Measurements from ENCODE around the gene PUDP. TPM values are rescaled to one million over a fixed set of nuclear protein-coding genes. Genes with fewer than 3 reads are reported as not detected.

PUDP gene
- polyA plus RNA-seq, 10 donors, result 29.1 to 41.2 (median 32.1) TPM

DNA sequence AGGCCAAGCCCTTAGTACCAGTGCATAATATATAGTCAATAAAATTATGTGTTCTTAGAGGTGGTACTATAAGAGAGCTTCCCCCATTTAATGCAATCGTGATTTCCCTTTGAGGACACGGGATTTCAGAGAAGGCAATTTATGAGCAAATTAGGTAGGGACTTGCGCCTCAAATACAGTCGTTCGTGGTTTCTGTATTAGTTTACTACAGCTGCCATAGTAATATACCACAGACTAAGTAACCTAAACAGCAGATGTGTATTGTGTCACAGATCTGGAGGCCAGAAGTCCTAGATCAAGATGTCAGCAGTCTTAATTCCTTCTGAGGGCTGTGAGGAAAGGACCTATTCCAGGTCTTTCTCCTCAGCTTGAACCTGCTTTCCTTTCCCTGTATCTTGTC lies 1.5 kb upstream of the PUDP start:
- no peak for DNase-seq

DNA sequence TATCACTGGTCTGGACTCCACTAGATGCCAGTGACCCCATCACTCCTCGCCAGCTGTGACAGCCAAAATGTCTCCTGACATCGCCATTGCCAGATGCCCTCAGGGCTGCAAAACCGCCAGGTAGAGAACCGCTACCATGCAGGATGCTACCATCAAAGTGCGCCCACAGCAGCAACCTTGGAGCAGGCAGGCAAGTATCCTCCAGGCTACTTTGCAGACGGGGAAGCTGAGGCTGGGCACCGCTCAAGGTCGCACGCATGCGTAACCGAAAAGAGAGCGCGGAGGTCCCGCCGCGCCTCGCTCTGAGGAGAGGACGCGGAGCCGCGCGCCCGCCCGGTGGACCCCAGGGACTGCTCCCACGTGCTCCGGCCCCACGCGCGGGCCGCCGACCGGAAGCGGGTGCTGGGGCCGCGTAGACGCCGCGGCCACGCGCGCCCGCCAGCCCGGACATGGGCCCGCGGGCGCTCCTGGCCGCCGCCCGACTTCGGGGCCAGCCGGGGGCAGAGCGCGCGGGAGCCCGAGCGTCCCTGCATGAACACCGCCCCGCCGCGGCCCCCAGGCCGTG lies 458 bp downstream of the PUDP start, which contains the start of gene STS:
Gene STS, plus strand, starts transcription at position 300 of the 565 bp plus-strand sequence. CDS start 105,488 bp downstream, outside the sequence.
- peak in 2 of 3 donors; percentile 63 to 75 for DNase-seq

DNA sequence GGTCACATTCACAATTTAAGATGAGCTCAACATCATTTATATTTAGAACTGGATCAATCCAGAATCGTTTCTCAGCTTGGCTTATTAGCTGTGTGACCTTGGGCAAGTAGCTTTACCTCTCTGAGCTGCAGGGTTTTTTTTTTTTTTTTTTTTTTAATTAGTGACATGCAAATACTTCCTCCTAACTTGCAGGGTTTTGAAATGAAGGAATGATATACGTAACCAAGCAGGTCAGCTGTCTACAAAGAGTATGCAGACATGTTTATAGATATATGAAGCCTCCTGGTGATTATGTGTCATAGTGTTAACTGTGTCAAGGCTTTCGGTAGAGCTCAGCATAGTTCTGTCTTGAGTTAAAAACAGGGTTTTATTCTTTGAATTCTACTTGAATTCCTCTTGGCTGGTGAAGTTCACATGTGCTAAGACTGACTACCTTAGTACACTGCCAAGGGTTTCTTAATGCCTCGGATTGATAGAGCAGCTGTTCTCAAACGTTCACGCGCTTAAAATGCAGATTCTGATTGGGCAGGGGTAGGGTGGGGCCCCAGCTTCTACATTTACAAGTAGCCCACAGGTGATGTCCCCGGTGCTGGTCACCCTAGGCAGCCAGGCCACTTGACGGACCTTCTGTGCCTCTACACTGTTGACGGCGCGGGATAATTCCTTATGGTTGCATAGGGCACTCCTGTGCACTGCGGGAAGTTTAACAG lies 1.1 kb downstream of the PUDP start:
- peak in 2 of 3 donors; percentile 23 to 29 for DNase-seq

DNA sequence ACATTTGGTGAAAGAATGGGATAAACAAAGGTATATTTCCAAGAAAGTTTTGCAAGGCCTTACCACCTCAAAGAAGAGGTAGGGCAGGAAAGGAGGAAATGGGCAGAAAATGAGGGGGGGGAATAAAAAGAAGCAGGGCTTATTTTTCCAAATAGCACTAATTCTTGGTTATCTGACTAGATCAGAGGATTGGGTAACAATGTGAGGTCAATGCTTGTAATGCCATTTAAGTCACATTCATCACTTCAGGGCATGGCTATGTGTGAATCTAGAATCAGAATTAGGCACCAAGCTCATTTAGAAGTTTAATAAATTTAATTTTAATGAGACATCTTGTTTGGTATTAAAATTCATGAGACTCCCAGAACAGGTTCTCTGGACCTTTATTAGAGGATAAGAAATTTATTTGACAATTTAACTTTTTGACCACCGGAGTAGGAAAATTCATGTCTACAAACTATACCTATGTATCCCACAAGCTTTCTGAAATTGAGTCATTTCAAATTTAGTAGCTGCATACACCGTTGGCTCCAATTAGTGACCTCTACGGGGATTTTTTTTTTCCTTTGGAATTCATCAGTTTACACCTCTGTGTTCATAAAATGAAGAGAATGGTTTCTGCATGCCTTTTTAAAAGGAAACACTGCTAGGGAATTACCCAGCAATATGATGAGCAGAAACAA lies 1.8 kb downstream of the PUDP start:
- no peak for DNase-seq

DNA sequence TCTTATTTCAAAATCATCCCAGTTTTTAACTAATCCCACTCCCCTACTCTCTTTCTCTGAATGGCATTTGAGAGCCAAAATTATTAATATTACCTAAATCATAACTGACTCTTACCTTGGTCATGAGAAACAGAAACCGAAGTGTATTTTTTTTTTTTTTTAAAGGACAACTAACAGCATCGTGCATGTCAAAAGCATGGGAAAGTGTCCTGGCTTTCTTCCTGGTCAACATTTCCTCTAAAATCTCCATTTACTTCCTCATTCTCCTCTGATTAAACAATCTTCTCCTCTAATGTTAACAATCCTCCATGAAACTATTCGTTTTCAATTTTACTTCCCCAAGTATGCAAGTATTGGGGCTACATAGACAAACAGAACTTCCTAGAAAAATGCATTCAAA lies 2.5 kb downstream of the PUDP start:
- no peak for DNase-seq

DNA sequence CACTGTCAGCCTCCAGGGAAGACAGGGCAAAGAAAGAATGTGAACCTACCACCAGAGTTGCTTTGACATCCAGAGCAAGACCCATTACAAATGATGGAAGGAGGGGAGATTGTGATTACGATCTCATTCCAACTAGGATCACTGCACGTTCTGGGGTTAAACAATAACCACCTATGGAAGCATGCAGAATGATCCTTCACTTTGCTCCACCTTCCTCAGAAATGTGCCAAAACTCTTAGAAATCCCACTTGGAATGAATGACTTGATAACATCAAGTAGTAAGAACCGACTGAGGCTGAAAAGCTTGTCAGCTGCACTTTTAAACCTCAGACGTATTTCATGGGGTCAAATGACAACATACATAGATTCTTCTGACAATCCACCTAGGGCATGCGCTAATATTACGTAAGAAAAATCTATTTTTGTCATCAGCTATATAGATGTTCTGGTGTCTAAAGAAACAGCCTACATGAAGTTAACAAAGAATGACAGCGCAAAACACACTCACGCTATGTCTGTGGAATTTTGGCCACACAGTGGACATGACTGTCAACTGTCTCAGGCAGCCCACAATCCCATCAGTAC lies 3.9 kb downstream of the PUDP start:
- no peak for DNase-seq

DNA sequence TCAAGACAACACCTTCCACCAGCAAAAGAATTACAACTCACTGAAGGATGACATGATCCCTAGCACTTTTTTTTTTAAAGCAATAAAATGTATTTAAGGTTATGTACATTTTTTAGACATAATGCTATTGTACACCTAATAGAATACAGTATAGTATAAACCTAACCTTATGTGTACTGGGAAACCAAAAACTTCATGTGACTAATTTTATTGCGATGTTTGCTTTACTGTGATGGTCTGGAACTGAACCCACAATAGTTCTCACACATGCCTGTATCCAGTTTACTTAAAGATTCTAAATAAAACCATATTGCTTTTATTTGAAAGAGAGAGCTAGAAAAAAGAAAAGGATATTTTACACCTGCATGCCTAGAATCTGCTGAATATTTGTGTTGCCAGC lies 4.9 kb downstream of the PUDP start:
- DNase-seq, result no peak

DNA sequence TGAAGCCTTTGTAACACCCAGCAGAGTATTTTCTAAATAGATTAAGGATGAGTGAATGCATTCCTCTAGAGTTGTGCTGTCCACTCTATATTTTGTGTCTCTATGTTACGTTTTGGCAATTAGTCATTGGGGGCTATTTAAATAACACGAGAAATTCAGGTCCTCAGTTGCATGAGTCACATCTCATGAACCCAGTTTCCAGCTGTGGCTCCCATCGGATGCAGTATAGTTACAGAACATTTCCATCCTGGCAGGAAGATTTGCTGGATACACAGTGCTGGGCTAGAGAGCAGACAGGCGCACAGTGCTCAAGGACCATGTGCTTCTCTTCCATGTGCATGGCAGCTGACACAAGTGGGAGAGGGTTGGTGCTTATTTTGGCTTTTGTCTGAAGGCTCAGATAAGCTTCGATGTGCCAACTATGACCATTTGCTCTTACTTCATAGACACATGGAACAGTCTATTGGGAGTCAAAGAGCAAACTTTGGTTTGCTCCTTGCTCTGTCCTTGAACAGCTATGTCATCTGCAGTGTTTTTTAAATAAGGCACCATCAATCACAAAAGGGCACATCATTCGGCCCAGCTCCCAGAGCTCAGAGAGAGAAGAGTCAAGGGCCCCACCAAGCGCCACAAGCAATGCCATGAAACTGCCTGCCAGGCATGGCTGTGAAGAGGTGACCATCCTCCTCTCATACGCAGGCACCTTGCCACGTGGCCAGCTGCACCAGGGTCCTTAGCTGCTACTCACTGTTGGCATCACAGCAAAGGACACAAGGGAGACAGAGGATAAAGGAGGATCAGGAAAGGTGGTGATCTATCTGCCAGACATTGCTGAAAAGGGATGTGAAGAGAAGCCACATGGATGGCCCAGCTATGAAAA lies 8.5 kb downstream of the PUDP start:
- DNase-seq, result peak in 1 of 3 donors; percentile 71

DNA sequence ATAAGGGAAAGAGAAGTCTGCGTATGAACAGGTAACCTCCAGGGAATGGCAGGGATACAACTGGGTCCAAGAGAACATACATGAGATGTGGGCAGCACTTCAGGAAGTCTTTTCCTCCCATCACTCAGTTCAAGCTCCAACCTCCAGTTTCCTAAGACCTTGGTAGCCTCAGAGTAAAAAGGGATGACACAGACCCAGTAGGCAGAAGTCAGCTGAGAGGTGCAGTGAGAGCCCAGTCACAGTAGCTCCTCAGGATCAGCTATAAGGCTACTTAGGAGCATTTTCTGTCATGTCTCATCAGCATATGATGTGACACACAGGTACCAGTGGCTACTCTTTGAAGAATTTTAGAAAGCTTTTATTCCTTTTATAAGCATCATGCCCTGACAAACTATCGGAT lies 13.0 kb downstream of the PUDP start:
- no peak for DNase-seq

DNA sequence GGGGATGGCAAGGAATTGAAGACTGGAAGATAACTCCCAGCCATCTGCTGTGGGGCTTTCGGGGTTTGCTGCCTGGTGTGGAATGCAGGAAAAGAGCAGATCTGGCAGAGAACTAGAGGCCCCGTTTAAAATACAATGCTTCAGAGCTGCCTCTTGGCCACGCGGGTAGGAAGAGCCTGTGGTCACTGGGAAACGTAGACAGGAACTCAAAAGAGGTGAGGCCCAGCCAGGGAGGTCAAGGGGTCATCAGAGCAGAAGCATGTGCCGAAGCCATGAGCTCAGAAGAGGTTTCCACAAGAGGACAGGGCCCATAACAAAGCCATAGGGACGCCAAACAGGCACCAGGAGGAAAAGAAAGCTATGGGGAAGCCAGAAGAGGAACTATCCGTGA lies 14.9 kb downstream of the PUDP start:
- DNase-seq, result no peak

DNA sequence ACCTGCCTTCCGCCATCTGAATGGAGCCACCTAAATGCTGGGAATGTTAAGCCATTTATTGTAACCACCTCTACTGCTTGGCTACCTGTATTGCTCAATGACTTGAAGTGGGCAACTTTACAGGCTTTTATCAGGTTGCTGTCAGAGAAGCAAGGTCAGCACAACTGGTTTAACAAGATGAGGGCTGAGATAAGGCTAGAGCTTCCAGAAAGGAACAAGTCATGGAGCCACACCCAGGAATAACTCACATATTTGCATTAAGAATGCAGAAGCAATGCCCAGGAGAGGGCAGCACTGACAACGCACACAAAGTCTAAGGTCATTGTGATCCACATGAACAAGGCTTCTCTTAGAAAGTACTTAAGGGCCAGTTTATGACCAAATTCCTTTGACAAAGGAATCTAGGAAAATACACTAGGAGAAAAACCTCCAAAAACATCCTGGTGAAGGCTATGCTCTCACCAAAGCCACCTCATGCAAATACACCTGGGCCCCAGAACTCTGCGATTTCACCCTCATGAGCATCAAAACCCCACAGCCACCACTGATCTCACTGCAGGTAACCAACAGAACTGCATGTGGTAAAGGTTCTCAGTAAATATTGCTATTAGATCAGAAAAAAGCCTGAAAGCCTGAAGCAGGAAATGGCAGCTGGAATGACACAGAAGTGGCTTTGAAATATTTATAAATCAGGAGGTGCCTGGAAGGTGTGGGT lies 15.5 kb downstream of the PUDP start:
- DNase-seq, result no peak

DNA sequence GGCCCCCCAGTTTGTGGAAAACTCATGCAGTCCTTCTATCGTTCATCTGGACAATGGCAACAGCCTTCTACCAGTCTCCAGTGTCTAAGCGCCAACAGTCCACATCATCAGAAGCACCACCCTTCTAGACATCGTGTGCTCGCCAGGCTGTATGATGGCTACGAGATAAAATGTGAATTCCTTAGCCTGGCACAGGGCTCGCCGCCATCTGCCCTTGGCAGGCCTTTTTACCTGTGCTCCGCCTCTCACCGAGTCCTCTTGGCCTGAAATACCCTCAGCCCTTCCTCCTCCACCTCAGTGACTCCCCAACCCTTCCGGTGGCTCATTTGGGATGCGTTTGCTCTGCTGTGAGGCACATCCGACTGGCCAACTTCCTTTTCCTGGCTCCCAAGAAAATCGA lies 16.3 kb downstream of the PUDP start:
- DNase-seq, result no peak

DNA sequence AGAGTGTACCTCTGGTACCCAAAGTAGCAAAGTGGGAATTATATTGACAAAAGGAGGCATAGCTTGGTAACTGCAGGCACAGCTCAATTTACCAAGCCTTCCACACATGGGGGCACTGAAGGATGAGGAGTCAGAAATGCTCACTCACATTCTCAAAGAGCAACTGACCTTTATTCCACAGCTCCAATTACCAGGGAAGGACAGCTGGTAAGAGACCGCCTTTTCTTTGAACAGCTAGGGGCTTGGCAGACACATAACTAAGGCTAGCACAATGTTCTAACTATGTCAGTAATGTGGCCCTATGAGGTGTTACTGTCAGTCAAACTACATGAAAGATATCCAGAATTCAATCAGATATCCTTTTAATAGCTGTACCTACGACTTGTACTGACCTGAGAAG lies 20.9 kb downstream of the PUDP start:
- DNase-seq, result no peak

DNA sequence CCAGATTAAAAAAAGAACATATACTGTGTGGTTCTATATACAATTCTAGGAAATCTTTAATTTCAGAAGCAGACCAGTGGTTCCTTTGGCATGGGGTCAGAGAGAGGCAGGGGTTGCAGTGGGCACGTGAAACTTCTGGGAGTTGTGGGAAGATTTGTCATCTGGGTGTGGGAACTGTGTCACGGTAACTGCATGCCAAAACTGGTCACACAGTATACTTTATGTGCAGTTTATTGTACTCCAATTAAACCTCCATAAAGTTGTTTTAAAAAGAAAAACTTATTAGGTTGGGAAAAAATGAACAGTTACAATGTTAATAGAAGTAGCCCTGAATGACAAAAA lies 27.1 kb downstream of the PUDP start:
- no peak for DNase-seq

DNA sequence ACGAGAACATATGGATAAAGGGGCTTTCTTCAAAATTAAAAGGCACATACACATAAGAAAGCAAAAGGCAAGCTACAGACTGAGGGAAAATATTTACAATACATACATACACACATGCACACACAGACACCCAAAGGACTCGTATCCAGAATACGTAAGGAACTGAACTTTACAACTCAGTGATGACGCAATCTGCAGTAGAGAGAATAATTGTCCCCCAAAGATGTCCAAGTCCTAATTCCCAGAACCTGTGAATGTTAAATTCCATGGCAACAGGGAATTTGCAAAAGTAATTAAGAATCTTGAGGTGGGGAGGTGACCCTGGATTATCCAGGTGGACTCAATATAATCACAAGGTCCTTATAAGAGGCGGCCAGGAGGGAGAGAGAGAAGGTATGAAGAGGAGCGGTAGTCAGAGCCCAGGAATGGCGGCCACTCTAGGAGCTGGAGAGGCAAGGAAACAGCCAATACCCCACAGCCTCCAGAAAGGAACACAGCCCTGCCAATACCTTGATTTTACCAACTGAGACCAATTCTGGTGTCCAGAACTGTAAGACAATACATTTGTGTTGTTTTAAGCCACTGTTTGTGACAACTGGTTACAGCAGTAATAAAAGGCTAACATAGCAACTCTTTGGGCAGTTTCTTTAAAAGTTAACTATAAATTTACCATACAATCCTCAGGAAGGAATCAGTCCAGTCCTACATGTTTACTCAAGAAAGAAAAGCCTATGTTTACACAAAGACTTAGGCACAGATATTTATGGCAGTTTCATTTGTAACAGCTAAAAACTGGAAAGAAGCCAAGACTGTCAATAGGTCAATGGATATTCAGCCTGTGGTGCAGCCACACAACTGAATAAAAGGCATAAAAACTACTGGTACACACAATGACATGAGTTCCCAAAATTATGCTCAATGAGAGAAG lies 27.7 kb downstream of the PUDP start:
- DNase-seq, result no peak

DNA sequence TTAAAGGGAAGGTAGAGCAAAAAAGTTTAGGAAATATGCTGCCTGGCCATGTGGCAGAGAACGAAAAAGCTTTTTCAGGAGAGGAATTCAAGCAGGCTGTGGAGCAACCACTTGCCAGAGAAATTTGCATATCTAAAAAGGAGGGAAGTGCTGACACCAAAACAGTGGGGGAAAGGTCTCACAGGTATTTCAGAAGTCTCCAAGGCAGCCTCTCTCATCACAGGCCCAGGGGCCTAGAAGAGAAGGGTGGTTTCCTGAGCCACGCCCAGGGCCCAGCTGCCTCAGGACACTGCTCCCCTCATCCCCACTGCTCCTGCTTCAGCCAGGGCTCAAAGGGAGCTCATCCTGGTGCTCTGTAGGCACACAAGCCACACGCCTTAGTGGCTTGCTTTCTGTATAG lies 30.4 kb downstream of the PUDP start:
- no peak for DNase-seq

DNA sequence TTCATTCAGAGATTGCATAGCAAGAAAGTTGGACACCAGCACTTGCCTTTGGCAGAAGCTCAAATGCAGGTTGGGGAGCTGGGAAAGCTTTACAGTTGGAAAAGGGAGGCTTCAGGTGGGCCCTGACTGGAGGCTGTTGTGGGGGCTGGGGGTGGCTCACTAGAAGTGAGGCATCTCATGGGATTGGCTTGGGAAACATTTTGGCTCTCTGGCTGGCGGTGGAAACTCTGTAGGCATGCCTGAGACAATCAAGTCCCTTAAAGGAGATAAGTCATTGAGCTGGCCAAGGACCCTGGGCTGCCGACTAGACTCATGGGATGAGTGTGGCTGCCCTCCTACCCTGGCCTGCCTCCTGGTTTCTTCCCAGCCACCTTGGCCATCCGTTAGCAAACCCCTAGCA lies 31.9 kb downstream of the PUDP start:
- DNase-seq, result no peak

DNA sequence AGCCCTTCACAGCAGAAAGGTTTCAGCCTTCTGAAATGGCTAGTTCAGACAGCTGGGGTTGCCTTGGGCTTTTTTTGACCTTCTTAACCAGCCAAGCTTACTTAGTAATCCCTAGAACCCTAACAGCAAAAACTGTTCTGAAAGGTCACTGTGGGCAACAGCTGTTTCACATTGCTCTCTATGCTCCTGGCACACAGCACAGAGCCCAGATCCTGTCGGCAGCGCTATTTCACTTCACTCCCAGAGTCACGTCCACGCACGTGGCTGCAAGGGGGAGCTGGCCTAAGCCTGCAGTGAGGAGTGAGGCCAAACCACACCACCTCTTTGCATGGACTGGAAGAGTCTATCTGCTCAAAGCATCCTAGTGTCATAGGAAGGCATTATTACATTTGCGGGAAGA lies 32.4 kb downstream of the PUDP start:
- DNase-seq, result peak in 1 of 3 donors; percentile 33

DNA sequence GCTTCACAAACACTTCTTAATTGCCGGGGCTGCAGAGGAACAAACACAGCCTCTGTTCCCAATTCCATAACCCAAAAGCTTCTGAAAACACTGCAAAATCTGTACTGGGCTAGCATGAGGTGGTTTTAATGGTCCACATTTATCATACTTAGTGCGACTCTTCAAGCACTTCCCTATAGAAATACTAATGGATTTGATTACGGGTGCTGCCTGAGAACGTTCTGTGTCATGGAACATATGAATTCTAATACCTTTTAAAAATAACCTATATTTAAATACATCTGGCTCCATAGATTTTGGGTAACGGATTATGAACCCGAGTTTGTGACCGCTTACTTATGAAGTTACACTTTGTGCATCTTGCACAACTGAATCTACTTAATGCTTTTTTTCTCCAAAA lies 35.9 kb downstream of the PUDP start:
- DNase-seq, result no peak

DNA sequence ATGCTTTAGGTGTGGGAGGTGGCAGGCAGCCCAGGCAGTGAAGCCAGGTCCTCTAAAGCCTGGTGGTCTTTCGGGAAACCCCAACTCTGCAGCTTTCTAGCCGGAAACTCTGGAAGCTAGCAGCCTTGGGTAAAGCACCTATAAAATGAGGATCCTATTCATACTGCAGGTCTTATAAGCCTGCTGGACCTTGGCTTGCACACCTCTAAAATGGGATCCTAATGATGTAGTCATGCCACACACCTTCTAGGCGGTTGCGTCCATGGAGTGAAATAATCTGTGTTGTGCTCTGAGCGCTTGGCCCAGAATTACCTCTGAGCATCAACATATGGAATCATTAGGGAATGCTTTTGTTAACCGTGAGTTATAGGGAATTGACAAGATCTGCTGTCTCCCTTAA lies 36.4 kb downstream of the PUDP start:
- no peak for DNase-seq
